Uterus (tissue), 4 donors: Measurements from ENCODE around the gene ADGB. TPM values are rescaled to one million over a fixed set of nuclear protein-coding genes. Genes with fewer than 3 reads are reported as not detected.
"Not testable (repeated sequence)": the region's sequence is repeated elsewhere in the genome, so short reads cannot be mapped to it uniquely, and the experiment has no call there.

Source experiments
- DNase-seq, 2 donors: peaks; one replicate each; pipeline ENCODE4 v3.0.0-alpha.2; 2019 to 2020
- H3K27ac ChIP-seq, 2 donors: fragments of 200-600 bp; sonication (generic); 1 replicate in 1 of 2; 2 replicates in 1 of 2; pipeline ENCODE4 v1.5.1; 2016 to 2018
- H3K27me3 ChIP-seq, 2 donors: fragments of 200-600 bp; sonication (generic); one replicate each; pipeline ENCODE4 v1.5.1; 2018 to 2019; ENCODE audit warnings: control low read depth in 1 of 2
- H3K36me3 ChIP-seq, 2 donors: fragments of 200-600 bp; sonication (generic); one replicate each; pipeline ENCODE4 v1.5.1; 2019; ENCODE audit warnings: control low read depth in 1 of 2
- H3K4me1 ChIP-seq, 2 donors: fragments of 200-600 bp; sonication (generic); one replicate each; pipeline ENCODE4 v1.5.1; 2018 to 2019; ENCODE audit warnings: control low read depth in 1 of 2
- H3K4me3 ChIP-seq, 2 donors: fragments of 200-600 bp; sonication (generic); 1 replicate in 1 of 2; 2 replicates in 1 of 2; pipeline ENCODE4 v1.5.1; 2018 to 2019; ENCODE audit warnings: mild to moderate bottlenecking in 1 of 2
- H3K9me3 ChIP-seq, 2 donors: fragments of 200-600 bp; sonication (generic); one replicate each; pipeline ENCODE4 v1.5.1; 2019; ENCODE audit warnings: control low read depth in 1 of 2
- POLR2A ChIP-seq, 2 donors: fragments of 450-650 bp; IDR thresholded peaks; one replicate each; pipeline ENCODE4 v1.6.1; 2016; ENCODE audit warnings: antibody characterized with exemption in 2 of 2, mild to moderate bottlenecking in 1 of 2, moderate library complexity in 1 of 2
- intact Hi-C: fragments of 100-400 bp; cut with DNase I; formaldehyde crosslinking; loops from one replicate; pipeline ENCODE4 v1.15.1; 2023; ENCODE audit warnings: low total_unique reads
- total RNA-seq, 4 donors: library from RNA; depleted of rRNA in 3 of 4; stranded (reverse); fragments of >200 nt in 3 of 4; gene quantifications; one replicate each; pipeline versions ENCODE4 v1.1.0 to v1.2.4, GENCODE V29; 2014 to 2023
- TF ChIP-seq, protein P1 (sequence below), 4 experiments: fragments of 200-600 bp in 2 of 4; fragments of 450-650 bp in 2 of 4; sonication (generic) in 2 of 4; IDR thresholded peaks; one replicate each; pipeline ENCODE4 v1.5.1; 2016 to 2019; ENCODE audit warnings: antibody characterized with exemption in 4 of 4, mild to moderate bottlenecking in 2 of 4, moderate library complexity in 1 of 4
- donor health status: DM: yes; HTN: yes; CAD: no.

ADGB gene
- total RNA-seq, 4 donors from 2014 or later: 1.9 to 7.7 TPM; not detected in 2

DNA sequence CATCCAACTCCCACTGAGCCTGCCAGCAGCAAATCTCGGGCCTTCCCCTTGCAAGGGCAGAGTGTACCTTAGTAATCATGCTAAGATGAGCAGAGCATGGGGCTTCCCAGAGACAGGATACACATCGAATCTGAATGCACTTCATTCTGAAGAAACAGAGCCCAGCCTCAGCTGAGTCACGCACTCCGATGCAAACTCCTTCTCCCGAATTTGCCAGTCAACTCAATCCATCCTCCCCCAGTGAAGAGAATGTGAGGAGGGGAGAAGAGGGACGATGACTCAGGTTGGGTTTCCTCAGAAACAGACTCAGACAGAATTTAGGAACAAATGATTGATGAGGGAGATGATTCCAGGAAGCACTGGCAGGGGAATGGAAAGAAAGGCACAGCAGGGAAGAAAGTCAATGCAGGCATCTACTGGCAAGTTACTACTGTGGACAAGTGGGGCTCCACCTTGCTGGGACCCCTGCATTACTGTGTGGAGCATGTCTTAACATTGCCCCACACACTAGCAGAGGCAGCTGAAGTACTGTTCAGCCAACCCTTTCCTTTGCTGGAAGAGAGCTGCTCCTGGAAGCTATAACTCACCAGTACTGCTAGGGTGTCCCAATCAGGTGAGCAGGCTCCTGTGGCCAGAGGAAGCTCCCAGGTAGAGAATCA, 251.6 kb downstream of the ADGB start:
- Histone ChIP-seq H3K27me3 (no peaks in the 10 kb centered on the region), H3K4me1 (no peaks in the 10 kb centered on the region), H3K4me3 (no peak overlapping the region), H3K36me3 (no peaks in the 10 kb centered on the region), H3K27ac (no peak overlapping the region), H3K9me3 (no peaks in the 10 kb centered on the region)
- DNase-seq: peak in 1 of 2 donors; percentile 19
- intact Hi-C loops: no loop called here
- TF ChIP-seq, protein P1, sequence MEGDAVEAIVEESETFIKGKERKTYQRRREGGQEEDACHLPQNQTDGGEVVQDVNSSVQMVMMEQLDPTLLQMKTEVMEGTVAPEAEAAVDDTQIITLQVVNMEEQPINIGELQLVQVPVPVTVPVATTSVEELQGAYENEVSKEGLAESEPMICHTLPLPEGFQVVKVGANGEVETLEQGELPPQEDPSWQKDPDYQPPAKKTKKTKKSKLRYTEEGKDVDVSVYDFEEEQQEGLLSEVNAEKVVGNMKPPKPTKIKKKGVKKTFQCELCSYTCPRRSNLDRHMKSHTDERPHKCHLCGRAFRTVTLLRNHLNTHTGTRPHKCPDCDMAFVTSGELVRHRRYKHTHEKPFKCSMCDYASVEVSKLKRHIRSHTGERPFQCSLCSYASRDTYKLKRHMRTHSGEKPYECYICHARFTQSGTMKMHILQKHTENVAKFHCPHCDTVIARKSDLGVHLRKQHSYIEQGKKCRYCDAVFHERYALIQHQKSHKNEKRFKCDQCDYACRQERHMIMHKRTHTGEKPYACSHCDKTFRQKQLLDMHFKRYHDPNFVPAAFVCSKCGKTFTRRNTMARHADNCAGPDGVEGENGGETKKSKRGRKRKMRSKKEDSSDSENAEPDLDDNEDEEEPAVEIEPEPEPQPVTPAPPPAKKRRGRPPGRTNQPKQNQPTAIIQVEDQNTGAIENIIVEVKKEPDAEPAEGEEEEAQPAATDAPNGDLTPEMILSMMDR (IDR thresholded peaks at IDR 0.05): no peak
- TF ChIP-seq POLR2A (IDR thresholded peaks at IDR 0.05): no peak

DNA sequence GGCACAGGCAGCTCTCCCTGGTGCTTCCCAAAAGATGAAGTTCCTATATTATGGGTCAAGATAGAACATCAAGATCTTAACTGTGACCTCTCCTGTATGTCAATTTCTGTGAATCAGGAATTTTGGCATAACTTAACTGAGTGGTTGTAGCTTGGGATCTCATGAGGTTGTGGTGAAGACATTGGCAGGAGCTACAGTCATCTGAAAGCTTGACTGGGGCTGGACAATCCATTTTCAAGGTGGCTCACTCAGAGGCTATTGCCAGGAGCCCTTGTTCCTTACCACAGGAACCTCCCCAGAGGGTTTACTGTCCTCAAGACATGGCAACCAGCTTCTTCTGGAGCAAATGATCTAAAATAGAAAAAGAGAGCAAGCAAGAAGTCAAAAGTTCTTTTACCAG, 252.2 kb downstream of the ADGB start:
- TF ChIP-seq POLR2A (IDR thresholded peaks at IDR 0.05): no peak
- TF ChIP-seq, protein P1 (IDR thresholded peaks at IDR 0.05): no peak
- Histone ChIP-seq H3K9me3 (no peaks in the 10 kb centered on the region), H3K36me3 (no peaks in the 10 kb centered on the region), H3K4me3 (no peak overlapping the region), H3K27me3 (no peaks in the 10 kb centered on the region), H3K4me1 (no peaks in the 10 kb centered on the region), H3K27ac (no peak overlapping the region)
- intact Hi-C loops: no loop called here
- DNase-seq: no peak

DNA sequence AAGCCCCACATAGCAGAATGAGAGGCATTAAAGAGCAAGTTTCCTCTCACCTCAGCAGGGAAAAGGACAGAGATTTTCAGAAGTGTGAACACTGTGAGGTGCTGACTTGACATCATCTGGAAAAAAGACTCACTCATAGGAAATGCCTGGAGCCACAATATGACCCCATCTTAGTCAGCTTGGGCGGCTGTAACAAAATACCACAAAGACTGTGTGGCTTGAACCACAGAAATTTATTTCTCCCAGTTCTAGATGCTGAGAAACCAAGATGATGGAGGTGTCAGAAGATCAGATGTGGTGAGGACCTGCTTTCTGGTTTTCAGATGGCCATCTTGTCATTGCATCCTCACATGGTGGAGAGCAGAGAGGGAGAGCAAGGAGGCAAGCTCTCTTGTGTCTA, 253.1 kb downstream of the ADGB start:
- Histone ChIP-seq H3K27ac (no peak overlapping the region), H3K9me3 (no peaks in the 10 kb centered on the region), H3K4me3 (no peak overlapping the region), H3K4me1 (no peaks in the 10 kb centered on the region), H3K36me3 (no peaks in the 10 kb centered on the region), H3K27me3 (no peaks in the 10 kb centered on the region)
- no peak for DNase-seq
- intact Hi-C loops: no loop called here
- TF ChIP-seq, protein P1 (IDR thresholded peaks at IDR 0.05): no peak
- no peak for TF ChIP-seq POLR2A (IDR thresholded peaks at IDR 0.05)

DNA sequence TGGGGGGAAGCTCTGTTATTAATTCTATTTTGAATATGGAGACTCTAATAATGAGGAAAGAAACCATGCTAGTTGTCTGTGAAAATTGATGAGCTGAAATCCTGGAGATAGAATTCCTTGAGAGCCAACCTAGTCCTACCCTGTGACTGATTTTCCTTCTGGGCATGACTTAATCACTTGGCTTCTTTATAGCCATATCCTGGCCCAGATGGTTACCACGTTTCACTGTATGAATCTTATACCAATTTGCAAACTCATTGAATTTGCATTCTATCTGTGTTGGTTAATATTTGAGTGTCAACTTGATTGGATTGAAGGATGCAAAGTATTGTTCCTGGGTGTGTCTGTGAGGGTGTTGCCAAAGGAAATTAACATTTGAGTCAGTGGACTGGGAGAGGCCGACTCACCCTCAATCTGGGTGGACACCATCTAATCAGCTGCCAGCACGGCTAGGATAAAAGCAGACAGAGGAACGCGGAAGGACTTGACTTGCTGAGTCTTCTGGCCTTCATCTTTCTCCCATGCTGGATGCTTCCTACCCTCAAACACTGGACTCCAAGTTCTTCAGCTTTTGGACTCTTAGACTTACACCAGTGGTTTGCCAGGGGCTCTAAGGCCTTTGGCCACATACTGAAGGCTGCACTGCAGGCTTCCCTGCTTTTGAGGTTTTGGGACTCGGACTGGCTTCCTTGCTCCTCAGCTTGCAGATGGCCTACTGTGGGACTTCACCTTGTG, 255.9 kb downstream of the ADGB start:
- intact Hi-C loops, H3K4me3 ChIP-seq, H3K9me3 ChIP-seq, DNase-seq, H3K27ac ChIP-seq, H3K36me3 ChIP-seq, H3K27me3 ChIP-seq, H3K4me1 ChIP-seq: not testable (repeated sequence)

DNA sequence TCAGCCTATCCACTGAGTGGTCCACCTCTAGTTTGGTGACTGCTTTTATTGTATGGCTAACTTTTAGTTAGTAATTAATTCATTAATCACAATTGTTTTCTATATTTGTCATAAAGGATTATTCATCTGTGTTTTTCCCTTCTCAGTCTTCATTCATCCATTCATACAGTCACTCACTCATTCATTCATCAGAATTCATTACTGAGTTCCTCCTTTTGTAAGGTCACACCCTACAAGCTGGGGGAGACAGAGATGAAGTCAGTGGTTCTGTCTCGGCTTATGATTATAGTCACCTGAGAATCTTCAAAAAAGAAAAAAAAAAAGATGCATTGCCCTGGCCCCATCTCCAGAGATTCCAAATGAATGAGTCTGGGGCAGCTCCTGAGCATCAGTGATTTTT, 257.1 kb downstream of the ADGB start:
- TF ChIP-seq POLR2A (IDR thresholded peaks at IDR 0.05): no peak
- TF ChIP-seq, protein P1 (IDR thresholded peaks at IDR 0.05): no peak
- H3K27me3 ChIP-seq: no peaks in the 10 kb centered on the region
- intact Hi-C loops: no loop called here
- H3K4me1 ChIP-seq: no peaks in the 10 kb centered on the region
- no peak overlapping the region for H3K4me3 ChIP-seq
- DNase-seq: no peak
- H3K36me3 ChIP-seq: no peaks in the 10 kb centered on the region
- no peaks in the 10 kb centered on the region for H3K9me3 ChIP-seq
- no peak overlapping the region for H3K27ac ChIP-seq
